CMK (cell line): ENCODE results near the gene VGF.
"Not testable (repeated sequence)": the region's sequence is repeated elsewhere in the genome, so short reads cannot be mapped to it uniquely, and the experiment has no call there.

Experiments used
- DNase-seq: peaks from one replicate; pipeline ENCODE4 v3.0.0-alpha.2; 2010; ENCODE audit warnings: low read depth

Gene VGF

DNA sequence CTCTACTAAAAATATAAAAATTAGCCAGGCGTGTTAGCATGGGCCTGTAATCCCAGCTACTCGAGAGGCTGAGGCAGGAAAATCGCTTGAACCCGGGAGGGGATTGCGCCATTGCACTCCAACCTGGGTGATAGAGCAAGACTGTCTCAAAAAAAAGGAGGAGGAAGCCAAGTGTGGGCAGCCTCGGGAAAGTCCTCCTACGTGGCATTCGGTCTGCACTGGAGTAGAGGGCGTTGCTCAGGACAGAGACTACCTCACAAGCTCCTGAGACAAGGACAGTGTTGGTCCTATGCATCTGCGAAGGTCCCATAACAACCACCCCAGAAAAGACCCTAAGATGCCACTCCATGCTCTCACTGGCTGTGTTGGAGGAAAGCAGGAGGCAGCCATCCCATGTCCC, 48.5 kb downstream of the VGF start:
- DNase-seq: no peak

DNA sequence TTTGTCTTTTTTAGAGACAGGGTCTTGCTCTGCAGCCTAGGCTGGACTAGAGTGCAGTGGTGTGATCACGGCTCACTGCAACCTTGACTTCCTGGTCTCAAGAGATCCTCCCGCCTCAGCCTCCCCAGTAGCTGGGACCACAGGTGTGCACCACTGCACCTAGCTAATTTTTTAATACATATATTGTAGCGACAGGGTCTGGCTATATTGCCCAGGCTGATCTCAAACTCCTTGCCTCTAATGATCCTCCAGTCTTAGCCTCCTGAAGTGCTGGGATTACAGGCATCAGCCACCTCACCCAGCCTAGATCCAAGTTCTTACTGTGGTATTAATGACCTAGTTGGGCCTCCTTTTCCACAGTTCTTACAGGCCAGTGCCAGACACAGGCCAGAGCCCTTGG, 50.2 kb downstream of the VGF start:
- DNase-seq: no peak

DNA sequence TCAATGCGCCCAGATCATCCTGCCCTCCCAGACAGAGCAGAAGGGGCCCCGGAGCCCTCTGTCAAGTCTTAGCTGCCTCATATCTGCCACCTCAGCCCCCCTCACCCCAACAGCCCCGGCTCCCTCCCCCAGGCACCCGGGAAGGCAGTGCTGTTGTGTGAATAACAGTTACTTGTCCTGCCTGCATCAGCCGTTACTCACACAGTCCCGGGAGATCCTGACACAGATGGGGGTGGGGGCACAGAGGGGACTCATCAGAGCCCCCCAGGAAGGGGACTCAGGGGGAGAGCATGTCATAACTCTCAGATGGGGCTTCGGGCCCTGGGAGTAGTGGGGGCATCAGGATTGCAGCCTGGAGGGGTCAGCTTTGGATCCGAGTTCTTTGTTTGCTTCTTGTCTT, 50.9 kb downstream of the VGF start:
- DNase-seq: no peak

DNA sequence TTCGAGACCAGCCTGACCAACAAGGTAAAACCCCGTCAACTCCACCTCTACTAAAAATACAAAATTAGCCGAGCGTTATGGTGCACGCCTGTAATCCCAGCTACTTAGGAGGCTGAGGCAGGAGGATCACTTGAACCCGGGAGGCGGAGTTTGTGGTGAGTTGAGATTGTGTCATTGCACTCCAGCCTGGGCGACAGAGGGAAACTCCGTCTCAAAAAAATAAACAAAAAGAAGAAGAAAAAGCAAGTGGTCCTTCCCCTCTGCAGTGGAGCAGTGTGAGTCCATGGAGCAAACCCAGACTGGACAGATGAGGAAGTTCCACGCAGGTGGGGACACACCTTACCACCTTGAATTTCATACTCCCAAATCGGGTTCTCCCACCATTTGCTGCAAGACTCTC, 51.5 kb downstream of the VGF start:
- no peak for DNase-seq

DNA sequence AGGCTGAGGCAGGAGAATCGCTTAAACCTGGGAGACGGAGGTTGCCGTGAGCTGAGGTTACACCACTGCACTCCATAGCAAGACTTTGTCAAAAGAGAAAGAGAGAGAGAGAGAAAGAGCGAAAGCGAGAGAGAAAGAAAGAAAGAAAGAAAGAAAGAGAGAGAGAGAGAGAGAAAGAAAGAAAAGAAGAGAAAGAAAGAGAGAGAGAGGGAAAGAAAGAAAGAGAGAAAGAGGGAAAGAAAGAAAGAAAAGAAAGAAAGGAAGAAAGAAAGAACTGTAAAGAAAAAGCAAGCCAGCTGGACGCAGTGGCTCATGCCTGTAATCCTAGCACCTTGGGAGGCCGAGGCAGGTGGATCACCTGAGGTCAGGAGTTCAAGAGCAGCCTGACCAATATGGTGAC, 52.2 kb downstream of the VGF start:
- not testable (repeated sequence) for DNase-seq
